K562 (cell line): ENCODE results near the gene MYO1A. TPM values are rescaled to one million over a fixed set of nuclear protein-coding genes. Genes with fewer than 3 reads are reported as not detected.

Source experiments
- BCLAF1 ChIP-seq, 2 experiments: fragments of 450-650 bp in 1 of 2; IDR thresholded peaks; 2 replicates each; pipeline ENCODE4 v1.6.1; 2011 to 2017; ENCODE audit warnings: low read depth in 2 of 2, antibody characterized with exemption in 1 of 2, borderline replicate concordance in 1 of 2, low read length in 1 of 2, mild to moderate bottlenecking in 1 of 2, mixed read lengths in 1 of 2; ENCODE audit not compliant: control insufficient read depth in 1 of 2
- BHLHE40 ChIP-seq: IDR thresholded peaks from 2 replicates; pipeline ENCODE4 v1.6.1; 2011; ENCODE audit warnings: low read length, improper control_type of control experiment
- EGR1 ChIP-seq: fragments of 450-650 bp; conservative IDR thresholded peaks from 2 replicates; pipeline ENCODE4 v1.6.1; 2017; ENCODE audit warnings: mild to moderate bottlenecking
- GABPA ChIP-seq: fragments of 200-800 bp; sonication (Bioruptor generic); conservative IDR thresholded peaks from 2 replicates; pipeline ENCODE4 v1.6.1; 2016; ENCODE audit warnings: low read depth, missing genetic modification characterization, missing compliant biosample characterization
- GTF2E2 ChIP-seq: fragments of 200-800 bp; sonication (Bioruptor generic); IDR thresholded peaks from 2 replicates; pipeline ENCODE4 v1.6.1; 2016; ENCODE audit warnings: missing genetic modification characterization, missing compliant biosample characterization
- KDM1A ChIP-seq, 2 experiments: fragments of 450-650 bp; IDR thresholded peaks; 2 replicates each; pipeline ENCODE4 v1.6.1; 2016; ENCODE audit warnings: mild to moderate bottlenecking in 2 of 2
- MAZ ChIP-seq, 2 experiments: fragments of 450-650 bp in 1 of 2; sonication (generic) in 1 of 2; formaldehyde crosslinking; IDR thresholded peaks in 1 of 2; conservative IDR thresholded peaks in 1 of 2; 2 replicates each; pipeline versions ENCODE4 v1.4.0 to v1.5.0; 2020; ENCODE audit warnings: mild to moderate bottlenecking in 1 of 2, missing genetic modification reagents in 1 of 2
- NEUROD1 ChIP-seq: fragments of 150-350 bp; IDR thresholded peaks from 2 replicates; pipeline ENCODE4 v1.6.1; 2014; ENCODE audit warnings: borderline replicate concordance, low read length, low read depth; ENCODE audit not compliant: partially characterized antibody
- TFAP4 ChIP-seq: sonication (generic); formaldehyde crosslinking; IDR thresholded peaks from 2 replicates; pipeline ENCODE4 v1.8.0; 2022; ENCODE audit warnings: missing genetic modification reagents, mild to moderate bottlenecking, moderate library complexity, borderline replicate concordance
- ZBTB7A ChIP-seq: IDR thresholded peaks from 2 replicates; pipeline ENCODE4 v1.6.1; 2011; ENCODE audit warnings: low read depth, mild to moderate bottlenecking, low read length, moderate library complexity, borderline replicate concordance; ENCODE audit not compliant: control insufficient read depth
- ZNF717 ChIP-seq: fragments of 250-450 bp; sonication (Bioruptor Pico); IDR thresholded peaks from 2 replicates; pipeline ENCODE4 v1.5.0; 2021
- polyA plus RNA-seq, 8 experiments: library from polyadenylated mRNA; depleted of rRNA in 4 of 8; stranded (reverse) in 5 of 8; unstranded in 3 of 8; fragments of >200 nt; fragmentation: Nextera tagmentation in 2 of 8; fragmentation: Illumina TruSeq in 1 of 8; extraction: Ambion mirVana in 2 of 8; extraction: Trizol in 1 of 8; gene quantifications; 2 replicates each; pipeline versions ENCODE4 v1.2.1 to v1.2.3, GENCODE V29; 2011 to 2014; ENCODE audit warnings: inconsistent platforms in 1 of 8, missing spikeins in 1 of 8
- total RNA-seq, 7 experiments: library from RNA; depleted of rRNA in 6 of 7; stranded (reverse); fragments of >200 nt in 6 of 7; fragmentation: Illumina TruSeq in 2 of 7; extraction: Trizol in 2 of 7; gene quantifications; 2 replicates each; pipeline versions ENCODE4 v1.2.1 to v1.2.3, GENCODE V29; 2011 to 2021; ENCODE audit warnings: low replicate concordance in 1 of 7

MYO1A gene
- total and polyA plus RNA-seq, 9 of the 15 experiments (the other 6 are each of a cell fraction or from before 2014, with no cell fraction given), result 0.03 to 0.29 (median 0.14) TPM; not detected in 2

GRCh38 chr12:57087010-57087690, 37.2 kb upstream of the MYO1A start (continued):
- TF ChIP-seq BCLAF1 (IDR thresholded peaks at IDR 0.05; ENCODE audit: borderline replicate concordance in 1 of 2, control insufficient read depth in 1 of 2, low read depth in 2 of 2, low read length in 1 of 2) (no peak), TFAP4 (CRISPR knock-in tag) (peak; percentile 16; the same call in 1 of the 2 replicates), KDM1A (IDR thresholded peaks at IDR 0.05) (0 out of 4 replicates have a peak, but pooled peaks of 1 of the 2 experiments have one; percentile 5), GTF2E2 (tag) (peak; percentile 26; the same call in 1 of the 2 replicates), MAZ (CRISPR knock-in tag; conservative IDR thresholded peaks at IDR 0.05 in 1 of 2, IDR thresholded peaks at IDR 0.05 in 1 of 2) (peak in 1 of 2 experiments; percentile 90; a peak in 2 of 4 replicates), NEUROD1 (peak; percentile 21), GABPA (tag) (peak; percentile 65), EGR1 (peak; percentile 94; the same call in 1 of the 2 replicates), ZBTB7A (peak; percentile 92), BHLHE40 (peak; percentile 50; the same call in 1 of the 2 replicates), ZNF717 (CRISPR knock-in tag) (no peak)
